ENCODE results near the gene ATRN. TPM values are rescaled to one million over a fixed set of nuclear protein-coding genes. Genes with fewer than 3 reads are reported as not detected.
A peak's percentile ranks its signal among the peaks of the same experiment; 100 is the strongest.

ATRN gene
- total RNA-seq, 4 donors from 2014 or later, result 14.4 to 20.0 (median 16.3) TPM

DNA sequence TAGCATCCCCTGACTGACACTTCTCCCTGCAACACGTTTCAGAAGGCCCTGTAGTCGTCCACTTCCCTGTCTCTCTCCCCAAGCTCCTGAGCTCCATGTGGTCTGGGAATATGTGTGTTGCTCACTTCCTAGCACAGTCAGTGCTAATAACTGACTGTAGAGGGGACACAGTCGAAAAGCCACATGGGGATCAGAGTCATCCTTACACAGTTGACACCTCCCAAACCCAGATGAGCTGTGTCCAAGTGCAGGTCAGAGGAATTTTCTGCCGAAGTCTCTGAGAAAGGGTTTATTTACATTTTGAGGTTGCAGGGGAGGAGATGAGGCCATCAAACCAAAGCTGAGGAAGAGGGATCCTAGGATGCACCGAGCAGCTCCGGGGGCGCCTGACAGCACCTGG, 214.5 kb downstream of the ATRN start:
- no peaks in the 10 kb centered on the region for H3K36me3 ChIP-seq
- TF ChIP-seq, protein P1, sequence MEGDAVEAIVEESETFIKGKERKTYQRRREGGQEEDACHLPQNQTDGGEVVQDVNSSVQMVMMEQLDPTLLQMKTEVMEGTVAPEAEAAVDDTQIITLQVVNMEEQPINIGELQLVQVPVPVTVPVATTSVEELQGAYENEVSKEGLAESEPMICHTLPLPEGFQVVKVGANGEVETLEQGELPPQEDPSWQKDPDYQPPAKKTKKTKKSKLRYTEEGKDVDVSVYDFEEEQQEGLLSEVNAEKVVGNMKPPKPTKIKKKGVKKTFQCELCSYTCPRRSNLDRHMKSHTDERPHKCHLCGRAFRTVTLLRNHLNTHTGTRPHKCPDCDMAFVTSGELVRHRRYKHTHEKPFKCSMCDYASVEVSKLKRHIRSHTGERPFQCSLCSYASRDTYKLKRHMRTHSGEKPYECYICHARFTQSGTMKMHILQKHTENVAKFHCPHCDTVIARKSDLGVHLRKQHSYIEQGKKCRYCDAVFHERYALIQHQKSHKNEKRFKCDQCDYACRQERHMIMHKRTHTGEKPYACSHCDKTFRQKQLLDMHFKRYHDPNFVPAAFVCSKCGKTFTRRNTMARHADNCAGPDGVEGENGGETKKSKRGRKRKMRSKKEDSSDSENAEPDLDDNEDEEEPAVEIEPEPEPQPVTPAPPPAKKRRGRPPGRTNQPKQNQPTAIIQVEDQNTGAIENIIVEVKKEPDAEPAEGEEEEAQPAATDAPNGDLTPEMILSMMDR (IDR thresholded peaks at IDR 0.05 in 4 of 5, conservative IDR thresholded peaks at IDR 0.05 in 1 of 5), result no peak
- no peak for TF ChIP-seq POLR2A (IDR thresholded peaks at IDR 0.05)
- no peak overlapping the region for H3K4me3 ChIP-seq
- ATAC-seq (no peak), DNase-seq (no peak)
- intact Hi-C loops (cut with DNase I; ENCODE audit: low total_unique reads) (no loop called here), in situ Hi-C loops (cut with MboI; ENCODE audit: low sequenced_read_pairs in 4 of 4) (no loop called here)
- no peaks in the 10 kb centered on the region for H3K9me3 ChIP-seq
- no peak overlapping the region for H3K27ac ChIP-seq
- peaks cover 16 to 19% of the 10 kb centered on the region in 2 donors for H3K4me1 ChIP-seq
- peaks cover 5 to 23% (median 9%) of the 10 kb centered on the region in 3 donors for H3K27me3 ChIP-seq

DNA sequence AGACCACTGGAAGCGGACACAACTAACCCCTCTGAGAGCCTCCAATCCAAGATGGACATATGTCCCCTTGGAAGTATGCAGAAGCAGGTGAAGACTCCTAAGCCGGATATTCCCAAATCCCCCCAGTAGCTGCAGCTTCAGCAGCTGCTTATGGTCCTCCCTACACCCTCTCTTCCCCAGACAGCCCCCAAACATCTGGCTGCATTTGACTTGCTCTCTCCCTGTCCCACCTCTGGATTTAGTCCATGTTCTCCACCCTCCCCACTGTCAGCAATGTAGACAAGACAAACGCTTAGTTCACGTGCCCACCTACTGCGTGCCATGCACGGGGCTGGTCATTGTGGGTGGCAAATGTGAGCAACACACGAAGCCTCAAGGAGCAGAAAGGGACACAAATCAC, 215.6 kb downstream of the ATRN start:
- ATAC-seq, result peak in 1 of 2 donors; percentile 26
- in situ Hi-C loops (cut with MboI; ENCODE audit: low sequenced_read_pairs in 4 of 4), result no loop called here
- no peaks in the 10 kb centered on the region for H3K9me3 ChIP-seq

DNA sequence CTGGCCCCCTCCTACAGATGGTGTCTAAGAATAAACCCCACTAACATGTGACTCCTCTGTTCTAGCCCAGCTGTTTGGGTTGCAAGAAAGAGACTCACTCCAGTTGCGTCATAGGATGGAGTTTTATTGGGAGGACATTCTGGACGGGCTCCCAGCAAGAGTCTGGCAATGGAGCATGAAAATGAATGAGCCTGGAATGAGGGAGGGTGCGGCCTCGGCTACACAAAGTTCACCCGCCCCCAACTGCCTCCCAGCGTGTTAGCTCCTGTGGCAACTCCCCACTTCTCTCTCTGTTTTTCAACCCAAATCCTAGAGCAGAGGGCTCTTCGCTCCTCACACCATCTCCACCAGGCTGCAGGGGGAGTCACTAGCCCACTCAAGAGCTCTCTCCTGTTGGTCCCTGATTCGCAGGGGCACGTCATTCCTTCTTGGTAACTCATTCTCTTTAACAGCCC, 216.1 kb downstream of the ATRN start:
- Histone ChIP-seq H3K27ac (peak overlapping the region; percentile 57 to 76 (median 72)), H3K4me1 (peaks cover 14 to 16% of the 10 kb centered on the region in 2 donors), H3K36me3 (no peaks in the 10 kb centered on the region), H3K9me3 (no peaks in the 10 kb centered on the region), H3K4me3 (peak overlapping the region in 1 of 4 donors; percentile 5), H3K27me3 (peaks cover 3 to 10% (median 5%) of the 10 kb centered on the region in 3 donors)
- DNase-seq (peak; percentile 80 to 90), ATAC-seq (peak; percentile 99)
- TF ChIP-seq POLR2A (IDR thresholded peaks at IDR 0.05), result no peak
- TF ChIP-seq, protein P1 (IDR thresholded peaks at IDR 0.05 in 4 of 5, conservative IDR thresholded peaks at IDR 0.05 in 1 of 5), result peak in 1 of 5 experiments; percentile 5
- intact Hi-C loops (cut with DNase I; ENCODE audit: low total_unique reads), result loop anchor here (1.0 kb wide), 2 partner anchors 20 to 133 kb away; partner anchors contain the start of gene AP5S1
- in situ Hi-C loops (cut with MboI; ENCODE audit: low sequenced_read_pairs in 4 of 4), result no loop called here

More for the DNA sequence above, 215.6 kb downstream of the ATRN start:
- Histone ChIP-seq H3K4me1 (peaks cover 16 to 18% of the 10 kb centered on the region in 2 donors), H3K27ac (peak overlapping the region; percentile 14 to 76 (median 64)), H3K4me3 (no peak overlapping the region), H3K36me3 (no peaks in the 10 kb centered on the region), H3K27me3 (peaks cover 5 to 14% (median 8%) of the 10 kb centered on the region in 3 donors)
- TF ChIP-seq, protein P1 (IDR thresholded peaks at IDR 0.05 in 4 of 5, conservative IDR thresholded peaks at IDR 0.05 in 1 of 5), result no peak
- no peak for TF ChIP-seq POLR2A (IDR thresholded peaks at IDR 0.05)
- intact Hi-C loops (cut with DNase I; ENCODE audit: low total_unique reads), result loop anchor here (1.0 kb wide), 1 partner anchor 21 kb away; no protein-coding TSS in a partner anchor
- DNase-seq, result no peak

DNA sequence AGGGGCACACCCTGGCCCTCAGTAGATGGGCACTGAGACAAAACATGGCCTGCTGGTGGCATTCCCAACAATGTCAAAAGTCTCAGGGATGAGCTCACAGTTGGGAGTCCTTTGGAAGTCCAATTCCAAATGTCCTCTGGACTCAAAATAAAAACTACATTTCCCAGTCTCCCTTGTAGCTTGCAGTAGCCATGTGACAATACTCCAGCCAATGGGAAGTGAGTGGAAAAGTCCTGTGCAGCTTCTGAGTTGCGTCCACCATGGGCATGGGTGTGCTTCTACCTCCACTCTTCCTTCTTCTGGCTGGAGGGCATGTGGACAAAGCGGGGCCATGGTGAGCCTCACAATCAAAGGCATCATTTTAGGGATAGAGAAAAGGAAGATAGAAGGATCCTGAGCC, 216.8 kb downstream of the ATRN start:
- in situ Hi-C loops (cut with MboI; ENCODE audit: low sequenced_read_pairs in 4 of 4), result no loop called here
- ATAC-seq (peak; percentile 67 to 77), DNase-seq (no peak)
- no peaks in the 10 kb centered on the region for H3K9me3 ChIP-seq
- H3K27me3 ChIP-seq, result peaks cover 0 to 2% (median 0%) of the 10 kb centered on the region in 3 donors
- no peak for TF ChIP-seq POLR2A (IDR thresholded peaks at IDR 0.05)
- TF ChIP-seq, protein P1 (IDR thresholded peaks at IDR 0.05 in 4 of 5, conservative IDR thresholded peaks at IDR 0.05 in 1 of 5), result no peak
- intact Hi-C loops (cut with DNase I; ENCODE audit: low total_unique reads), result loop anchor here (1.0 kb wide), 1 partner anchor 133 kb away; the partner anchor contains the start of gene AP5S1
- no peaks in the 10 kb centered on the region for H3K36me3 ChIP-seq
- H3K4me3 ChIP-seq, result no peak overlapping the region
- H3K27ac ChIP-seq, result peak overlapping the region; percentile 57 to 76 (median 72)
- H3K4me1 ChIP-seq, result peaks cover 14 to 16% of the 10 kb centered on the region in 2 donors
